ENCODE results near the gene NUTM2E.
"Not testable (repeated sequence)": the region's sequence is repeated elsewhere in the genome, so short reads cannot be mapped to it uniquely, and the experiment has no call there.

The NUTM2E gene

DNA sequence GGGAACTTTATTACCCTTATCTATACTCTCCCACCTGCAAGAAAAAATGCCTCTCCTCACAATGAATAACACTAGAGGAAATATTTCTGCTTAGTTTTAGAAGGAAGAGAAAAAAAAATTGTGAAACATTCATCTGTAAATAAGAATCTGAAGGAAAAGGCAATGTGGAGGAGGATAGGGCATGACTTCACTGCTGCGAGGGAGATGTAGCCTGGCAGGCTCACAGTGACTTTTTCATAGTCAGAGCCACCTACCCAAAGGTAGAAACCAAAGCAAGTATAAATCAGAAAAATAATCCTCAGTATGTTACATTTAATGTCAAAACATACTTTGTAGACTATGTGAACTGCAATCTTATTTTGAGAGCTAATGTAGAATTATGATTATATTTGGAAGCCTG is 10.4 kb downstream of the NUTM2E start:
- not testable (repeated sequence) for H3K4me3 ChIP-seq (ENCODE audit: control insufficient read depth, low read depth, low read length); DNase-seq (ENCODE audit: low read depth)

DNA sequence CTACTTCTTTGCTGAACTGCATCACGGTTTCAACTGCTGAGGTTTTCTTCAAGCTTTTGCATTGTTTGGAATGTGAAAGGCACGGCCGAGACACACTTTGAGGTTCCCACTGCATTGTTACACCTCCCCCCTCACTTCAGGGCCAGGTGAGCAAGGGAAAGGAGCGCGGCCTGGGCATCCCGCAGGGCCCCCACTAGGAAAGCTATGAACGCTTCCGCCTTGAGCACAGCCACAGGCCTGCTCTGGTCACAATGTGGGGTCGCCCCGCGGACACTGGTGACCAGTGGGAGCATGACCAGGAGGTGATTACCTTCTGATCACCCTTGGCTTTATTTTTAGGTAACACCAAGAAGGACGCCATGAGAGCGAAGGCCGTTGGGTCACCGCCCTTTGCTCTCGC is 11.9 kb downstream of the NUTM2E start:
- not testable (repeated sequence) for DNase-seq (ENCODE audit: low read depth); H3K4me3 ChIP-seq (ENCODE audit: control insufficient read depth, low read depth, low read length)

DNA sequence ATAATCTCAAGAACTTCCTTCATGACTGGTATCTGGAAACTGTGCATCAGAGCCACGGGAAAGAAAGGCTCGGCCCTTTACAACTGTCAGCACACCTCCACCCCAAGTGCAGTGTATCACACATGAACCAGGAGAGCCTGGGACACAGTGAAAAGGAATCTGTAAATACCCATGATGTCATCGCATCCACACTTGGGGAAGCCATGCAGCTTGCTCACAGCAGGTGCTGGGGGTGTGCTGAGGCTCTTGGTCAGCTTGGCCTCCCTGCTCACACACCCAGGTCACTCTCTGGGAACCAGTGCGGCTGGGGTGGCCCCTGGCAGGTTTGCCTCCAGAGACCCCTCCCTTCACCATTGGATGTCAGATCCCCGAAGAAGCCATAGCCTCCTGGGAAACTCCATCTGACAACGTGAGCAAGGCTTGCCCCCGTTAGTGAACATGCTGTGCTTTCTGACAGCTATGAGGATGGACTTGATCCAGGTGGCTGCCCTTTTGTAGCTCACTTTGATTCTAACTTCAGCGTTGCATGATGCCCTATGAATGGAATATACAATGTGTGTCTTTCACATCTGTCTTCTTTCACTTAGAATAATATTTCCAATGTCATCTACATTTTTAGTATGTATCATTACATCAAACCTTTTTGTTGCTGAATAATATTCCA is 26.8 kb downstream of the NUTM2E start:
- H3K4me3 ChIP-seq (ENCODE audit: control insufficient read depth, low read depth, low read length); DNase-seq (ENCODE audit: low read depth): not testable (repeated sequence)

DNA sequence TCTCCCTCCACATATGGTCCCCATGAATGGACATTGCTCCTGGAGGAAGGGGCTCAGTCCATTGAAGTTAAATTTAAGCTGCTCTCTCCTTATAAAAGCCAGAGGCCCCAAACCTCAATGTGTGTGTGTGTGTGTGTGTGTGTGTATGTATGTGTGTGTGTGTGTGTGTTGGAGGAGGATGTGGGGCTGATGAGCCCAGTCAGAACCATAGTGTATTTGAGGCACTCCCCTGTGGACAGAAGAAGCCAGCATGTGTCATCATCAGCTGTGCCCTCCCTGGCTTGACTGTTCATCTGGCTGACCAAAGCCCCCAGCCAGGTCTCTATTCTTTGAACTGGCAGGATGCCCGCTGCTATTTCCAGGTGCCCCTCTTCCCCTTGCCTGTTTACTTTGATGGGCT is 35.7 kb downstream of the NUTM2E start:
- DNase-seq (ENCODE audit: low read depth) = peak; percentile 10
- not testable (repeated sequence) for H3K4me3 ChIP-seq (ENCODE audit: control insufficient read depth, low read depth, low read length)

GRCh38 chr10:79862803-79863202 is 36.3 kb downstream of the NUTM2E start:
- DNase-seq (ENCODE audit: low read depth); H3K4me3 ChIP-seq (ENCODE audit: control insufficient read depth, low read depth, low read length): not testable (repeated sequence)

GRCh38 chr10:79866903-79867551 is 40.5 kb downstream of the NUTM2E start:
- not testable (repeated sequence) for H3K4me3 ChIP-seq (ENCODE audit: control insufficient read depth, low read depth, low read length); DNase-seq (ENCODE audit: low read depth)

DNA sequence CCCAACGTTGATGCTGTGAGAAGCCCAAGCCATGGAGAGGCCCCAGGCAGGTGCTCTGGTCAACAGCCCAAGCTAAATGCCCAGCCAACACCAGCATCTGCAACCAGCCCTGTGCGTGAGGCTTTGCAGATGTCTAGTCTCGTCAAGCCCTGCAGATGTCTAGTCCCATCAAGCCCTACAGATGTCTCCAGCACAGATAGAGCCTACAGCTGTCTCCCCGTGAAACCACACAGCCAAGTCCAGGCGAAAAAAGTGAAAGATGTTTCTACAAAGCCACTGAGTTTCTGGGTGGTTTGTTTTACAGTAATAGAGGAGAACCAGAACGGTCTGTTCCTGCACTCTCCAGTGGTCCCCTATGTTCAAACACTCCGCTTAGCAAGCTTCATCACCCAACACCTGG is 41.5 kb downstream of the NUTM2E start:
- DNase-seq (ENCODE audit: low read depth); H3K4me3 ChIP-seq (ENCODE audit: control insufficient read depth, low read depth, low read length): not testable (repeated sequence)

DNA sequence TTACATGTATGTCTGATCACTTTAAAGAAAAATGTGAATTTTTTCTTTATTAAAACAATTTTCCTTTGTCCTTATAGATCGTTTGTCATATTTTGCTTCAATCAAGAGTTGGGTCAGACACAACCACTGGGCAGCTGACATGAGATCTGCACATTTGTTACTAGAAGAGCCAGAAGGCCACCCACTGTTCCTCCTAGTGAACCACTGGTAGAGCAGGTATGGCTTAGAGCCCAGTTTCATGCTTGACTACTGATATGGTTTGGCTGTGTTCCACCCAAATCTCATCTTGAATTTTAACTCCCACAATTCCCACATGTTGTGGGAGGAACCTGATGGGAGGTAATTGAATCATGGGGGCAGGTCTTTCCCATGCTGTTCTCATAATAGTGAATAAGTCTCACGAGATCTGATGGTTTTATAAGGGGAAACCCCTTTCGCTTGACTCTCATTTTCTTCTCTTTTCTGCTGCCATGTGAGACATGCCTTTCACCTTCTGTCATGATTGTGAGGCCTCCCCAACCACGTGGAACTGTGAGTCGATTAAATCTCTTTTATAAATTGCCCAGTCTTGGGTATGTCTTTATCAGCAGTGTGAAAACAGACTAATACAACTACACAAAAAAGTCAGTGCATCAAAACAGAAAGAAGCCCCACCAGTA is 43.0 kb downstream of the NUTM2E start:
- peak; percentile 38 for DNase-seq (ENCODE audit: low read depth)

GRCh38 chr10:79871729-79872128 is 45.2 kb downstream of the NUTM2E start:
- not testable (repeated sequence) for DNase-seq (ENCODE audit: low read depth); H3K4me3 ChIP-seq (ENCODE audit: control insufficient read depth, low read depth, low read length)

More for the DNA sequence above, 43.0 kb downstream of the NUTM2E start:
- not testable (repeated sequence) for H3K4me3 ChIP-seq (ENCODE audit: control insufficient read depth, low read depth, low read length)
